Measurements from ENCODE around the gene MYORG. TPM values are rescaled to one million over a fixed set of nuclear protein-coding genes. Genes with fewer than 3 reads are reported as not detected.

MYORG gene
- total and polyA plus RNA-seq, 4 donors = 11.4 to 26.6 (median 19.3) TPM

DNA sequence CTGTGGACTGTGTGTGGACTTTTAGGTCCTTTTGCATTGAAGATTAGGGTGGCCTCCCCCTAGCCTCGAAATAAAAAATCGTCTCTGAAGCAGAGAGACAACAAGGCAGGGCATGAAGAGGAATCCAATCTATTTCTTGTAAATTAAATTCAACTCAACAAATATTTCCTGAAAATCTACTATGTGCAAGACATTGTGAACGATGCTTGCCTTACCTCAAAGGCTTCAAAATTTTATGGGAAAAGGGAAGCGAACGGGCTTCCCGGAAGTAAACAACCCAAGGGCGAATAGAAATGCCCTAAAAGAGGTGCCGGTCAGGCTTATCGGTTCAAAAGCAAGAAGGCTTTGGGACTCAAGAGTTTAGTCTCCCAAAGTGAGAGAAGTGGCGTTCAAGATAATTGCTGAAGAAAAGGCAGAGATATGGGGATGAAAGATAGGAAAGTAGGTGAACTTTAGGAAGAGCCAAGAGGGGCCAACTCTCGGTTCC, 48.2 kb downstream of the MYORG start:
- H3K36me3 ChIP-seq (ENCODE audit: control insufficient read depth in 4 of 4, insufficient read depth in 3 of 4, low read depth in 1 of 4, low read length in 3 of 4) = no peaks in the 10 kb centered on the region
- DNase-seq (ENCODE audit: low spot score) = no peak
- H3K9me3 ChIP-seq (ENCODE audit: control insufficient read depth in 4 of 4, low read length in 3 of 4) = no peaks in the 10 kb centered on the region
- no peak overlapping the region for H3K9ac ChIP-seq (ENCODE audit: low read depth in 1 of 2, low read length in 2 of 2)
- 10% methylated on average over 11 of the region's 11 CpGs for WGBS
- TF ChIP-seq YY1 (IDR thresholded peaks at IDR 0.05) (no peak), EGR1 (IDR thresholded peaks at IDR 0.05; ENCODE audit: low read depth in 2 of 2) (no peak), JUND (IDR thresholded peaks at IDR 0.05) (no peak), HNF4G (IDR thresholded peaks at IDR 0.05) (no peak), TAF1 (conservative IDR thresholded peaks at IDR 0.05) (no peak), HNF4A (conservative IDR thresholded peaks at IDR 0.05) (no peak), SP1 (IDR thresholded peaks at IDR 0.05) (no peak), NR2F2 (IDR thresholded peaks at IDR 0.05) (no peak), GABPA (IDR thresholded peaks at IDR 0.05 in 1 of 2, conservative IDR thresholded peaks at IDR 0.05 in 1 of 2) (no peak), RAD21 (IDR thresholded peaks at IDR 0.05) (no peak), RXRA (IDR thresholded peaks at IDR 0.05) (no peak)
- TF ChIP-seq, protein P1, sequence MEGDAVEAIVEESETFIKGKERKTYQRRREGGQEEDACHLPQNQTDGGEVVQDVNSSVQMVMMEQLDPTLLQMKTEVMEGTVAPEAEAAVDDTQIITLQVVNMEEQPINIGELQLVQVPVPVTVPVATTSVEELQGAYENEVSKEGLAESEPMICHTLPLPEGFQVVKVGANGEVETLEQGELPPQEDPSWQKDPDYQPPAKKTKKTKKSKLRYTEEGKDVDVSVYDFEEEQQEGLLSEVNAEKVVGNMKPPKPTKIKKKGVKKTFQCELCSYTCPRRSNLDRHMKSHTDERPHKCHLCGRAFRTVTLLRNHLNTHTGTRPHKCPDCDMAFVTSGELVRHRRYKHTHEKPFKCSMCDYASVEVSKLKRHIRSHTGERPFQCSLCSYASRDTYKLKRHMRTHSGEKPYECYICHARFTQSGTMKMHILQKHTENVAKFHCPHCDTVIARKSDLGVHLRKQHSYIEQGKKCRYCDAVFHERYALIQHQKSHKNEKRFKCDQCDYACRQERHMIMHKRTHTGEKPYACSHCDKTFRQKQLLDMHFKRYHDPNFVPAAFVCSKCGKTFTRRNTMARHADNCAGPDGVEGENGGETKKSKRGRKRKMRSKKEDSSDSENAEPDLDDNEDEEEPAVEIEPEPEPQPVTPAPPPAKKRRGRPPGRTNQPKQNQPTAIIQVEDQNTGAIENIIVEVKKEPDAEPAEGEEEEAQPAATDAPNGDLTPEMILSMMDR (IDR thresholded peaks at IDR 0.05; ENCODE audit: low read depth, low read length, missing input control) = no peak
- TF ChIP-seq, protein P2, sequence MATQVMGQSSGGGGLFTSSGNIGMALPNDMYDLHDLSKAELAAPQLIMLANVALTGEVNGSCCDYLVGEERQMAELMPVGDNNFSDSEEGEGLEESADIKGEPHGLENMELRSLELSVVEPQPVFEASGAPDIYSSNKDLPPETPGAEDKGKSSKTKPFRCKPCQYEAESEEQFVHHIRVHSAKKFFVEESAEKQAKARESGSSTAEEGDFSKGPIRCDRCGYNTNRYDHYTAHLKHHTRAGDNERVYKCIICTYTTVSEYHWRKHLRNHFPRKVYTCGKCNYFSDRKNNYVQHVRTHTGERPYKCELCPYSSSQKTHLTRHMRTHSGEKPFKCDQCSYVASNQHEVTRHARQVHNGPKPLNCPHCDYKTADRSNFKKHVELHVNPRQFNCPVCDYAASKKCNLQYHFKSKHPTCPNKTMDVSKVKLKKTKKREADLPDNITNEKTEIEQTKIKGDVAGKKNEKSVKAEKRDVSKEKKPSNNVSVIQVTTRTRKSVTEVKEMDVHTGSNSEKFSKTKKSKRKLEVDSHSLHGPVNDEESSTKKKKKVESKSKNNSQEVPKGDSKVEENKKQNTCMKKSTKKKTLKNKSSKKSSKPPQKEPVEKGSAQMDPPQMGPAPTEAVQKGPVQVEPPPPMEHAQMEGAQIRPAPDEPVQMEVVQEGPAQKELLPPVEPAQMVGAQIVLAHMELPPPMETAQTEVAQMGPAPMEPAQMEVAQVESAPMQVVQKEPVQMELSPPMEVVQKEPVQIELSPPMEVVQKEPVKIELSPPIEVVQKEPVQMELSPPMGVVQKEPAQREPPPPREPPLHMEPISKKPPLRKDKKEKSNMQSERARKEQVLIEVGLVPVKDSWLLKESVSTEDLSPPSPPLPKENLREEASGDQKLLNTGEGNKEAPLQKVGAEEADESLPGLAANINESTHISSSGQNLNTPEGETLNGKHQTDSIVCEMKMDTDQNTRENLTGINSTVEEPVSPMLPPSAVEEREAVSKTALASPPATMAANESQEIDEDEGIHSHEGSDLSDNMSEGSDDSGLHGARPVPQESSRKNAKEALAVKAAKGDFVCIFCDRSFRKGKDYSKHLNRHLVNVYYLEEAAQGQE (IDR thresholded peaks at IDR 0.05) = no peak
- TF ChIP-seq, protein P3, sequence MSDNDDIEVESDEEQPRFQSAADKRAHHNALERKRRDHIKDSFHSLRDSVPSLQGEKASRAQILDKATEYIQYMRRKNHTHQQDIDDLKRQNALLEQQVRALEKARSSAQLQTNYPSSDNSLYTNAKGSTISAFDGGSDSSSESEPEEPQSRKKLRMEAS (IDR thresholded peaks at IDR 0.05) = no peak
- TF ChIP-seq, protein P4, sequence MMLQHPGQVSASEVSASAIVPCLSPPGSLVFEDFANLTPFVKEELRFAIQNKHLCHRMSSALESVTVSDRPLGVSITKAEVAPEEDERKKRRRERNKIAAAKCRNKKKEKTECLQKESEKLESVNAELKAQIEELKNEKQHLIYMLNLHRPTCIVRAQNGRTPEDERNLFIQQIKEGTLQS (IDR thresholded peaks at IDR 0.05) = no peak
- H3K27me3 ChIP-seq (ENCODE audit: control insufficient read depth in 4 of 4, insufficient read depth in 4 of 4, low read length in 3 of 4) = no peaks in the 10 kb centered on the region
- H3K4me1 ChIP-seq (ENCODE audit: control insufficient read depth in 4 of 4, insufficient read depth in 4 of 4, low read length in 3 of 4) = peaks cover 2 to 30% (median 20%) of the 10 kb centered on the region in 4 donors
- H3K4me3 ChIP-seq (ENCODE audit: low read depth in 1 of 3, low read length in 3 of 3) = peak overlapping the region; percentile 58 to 71 (median 60)
- peak overlapping the region; percentile 6 to 49 for H3K27ac ChIP-seq (ENCODE audit: low read depth in 1 of 2, low read length in 2 of 2)

DNA sequence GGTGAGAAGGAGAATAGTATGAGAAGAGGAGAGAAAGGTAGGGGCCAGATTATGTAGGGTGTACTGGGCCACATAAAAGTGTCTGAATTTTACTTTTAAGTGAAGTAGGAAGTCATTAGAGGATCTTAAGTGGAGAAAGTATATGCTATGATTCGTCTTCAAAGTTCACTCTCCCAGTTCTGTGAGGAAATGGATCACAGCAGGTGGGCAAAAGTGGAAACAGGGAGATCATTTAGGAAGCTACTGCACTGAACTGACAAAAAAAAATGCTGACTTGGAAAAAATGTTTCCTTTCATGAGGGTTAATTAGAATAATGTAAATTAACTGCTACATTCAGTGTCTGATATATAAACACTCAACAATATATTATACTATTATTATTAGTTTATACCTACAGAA, 50.0 kb downstream of the MYORG start:
- Histone ChIP-seq H3K27ac (ENCODE audit: low read depth in 1 of 2, low read length in 2 of 2) (no peak overlapping the region), H3K9ac (ENCODE audit: low read depth in 1 of 2, low read length in 2 of 2) (no peak overlapping the region), H3K4me3 (ENCODE audit: low read depth in 1 of 3, low read length in 3 of 3) (no peak overlapping the region), H3K9me3 (ENCODE audit: control insufficient read depth in 4 of 4, low read length in 3 of 4) (no peaks in the 10 kb centered on the region), H3K27me3 (ENCODE audit: control insufficient read depth in 4 of 4, insufficient read depth in 4 of 4, low read length in 3 of 4) (no peaks in the 10 kb centered on the region), H3K4me1 (ENCODE audit: control insufficient read depth in 4 of 4, insufficient read depth in 4 of 4, low read length in 3 of 4) (peaks cover 2 to 13% (median 9%) of the 10 kb centered on the region in 4 donors), H3K36me3 (ENCODE audit: control insufficient read depth in 4 of 4, insufficient read depth in 3 of 4, low read depth in 1 of 4, low read length in 3 of 4) (no peaks in the 10 kb centered on the region)
- 88% methylated on average over 1 of the region's 1 CpG for WGBS
- DNase-seq (ENCODE audit: low spot score) = no peak
- no peak for TF ChIP-seq HNF4G (IDR thresholded peaks at IDR 0.05)
- TF ChIP-seq, protein P4 (IDR thresholded peaks at IDR 0.05) = no peak
- TF ChIP-seq SP1 (IDR thresholded peaks at IDR 0.05) = no peak
- TF ChIP-seq GABPA (IDR thresholded peaks at IDR 0.05 in 1 of 2, conservative IDR thresholded peaks at IDR 0.05 in 1 of 2) = no peak
- TF ChIP-seq NR2F2 (IDR thresholded peaks at IDR 0.05) = no peak
- TF ChIP-seq, protein P1 (IDR thresholded peaks at IDR 0.05; ENCODE audit: low read depth, low read length, missing input control) = no peak
- TF ChIP-seq RXRA (IDR thresholded peaks at IDR 0.05) = no peak

Data from liver (tissue), 9 donors.